ENCODE data around the gene UBE3A.

GRCh38 chr15:25333049-25333448 is 105.8 kb downstream of the UBE3A start:
- TF ChIP-seq PATZ1 (CRISPR knock-in tag; IDR thresholded peaks at IDR 0.05; ENCODE audit: borderline replicate concordance) (no peak), ARNTL (CRISPR knock-in tag; IDR thresholded peaks at IDR 0.05; ENCODE audit: borderline replicate concordance, low read depth) (no peak), GLIS3 (CRISPR knock-in tag; IDR thresholded peaks at IDR 0.05) (no peak), TOX (CRISPR knock-in tag; IDR thresholded peaks at IDR 0.05; ENCODE audit: borderline replicate concordance) (no peak), ZNF8 (CRISPR knock-in tag; IDR thresholded peaks at IDR 0.05) (no peak), ZNF565 (CRISPR knock-in tag; conservative IDR thresholded peaks at IDR 0.05; ENCODE audit: low read depth) (no peak), OSR1 (CRISPR knock-in tag; IDR thresholded peaks at IDR 0.05) (no peak), SNAI2 (CRISPR knock-in tag; IDR thresholded peaks at IDR 0.05) (no peak), CSRNP3 (CRISPR knock-in tag; IDR thresholded peaks at IDR 0.05) (no peak)
- TF ChIP-seq, protein P1, sequence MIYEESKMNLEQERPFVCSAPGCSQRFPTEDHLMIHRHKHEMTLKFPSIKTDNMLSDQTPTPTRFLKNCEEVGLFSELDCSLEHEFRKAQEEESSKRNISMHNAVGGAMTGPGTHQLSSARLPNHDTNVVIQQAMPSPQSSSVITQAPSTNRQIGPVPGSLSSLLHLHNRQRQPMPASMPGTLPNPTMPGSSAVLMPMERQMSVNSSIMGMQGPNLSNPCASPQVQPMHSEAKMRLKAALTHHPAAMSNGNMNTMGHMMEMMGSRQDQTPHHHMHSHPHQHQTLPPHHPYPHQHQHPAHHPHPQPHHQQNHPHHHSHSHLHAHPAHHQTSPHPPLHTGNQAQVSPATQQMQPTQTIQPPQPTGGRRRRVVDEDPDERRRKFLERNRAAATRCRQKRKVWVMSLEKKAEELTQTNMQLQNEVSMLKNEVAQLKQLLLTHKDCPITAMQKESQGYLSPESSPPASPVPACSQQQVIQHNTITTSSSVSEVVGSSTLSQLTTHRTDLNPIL (CRISPR knock-in tag; IDR thresholded peaks at IDR 0.05; ENCODE audit: low read depth) = no peak
